IPS-18c (cell line): ENCODE data around the gene SGK1.
"Not testable (repeated sequence)": the region's sequence is repeated elsewhere in the genome, so short reads cannot be mapped to it uniquely, and the experiment has no call there.

Experiments
- H3K4me3 ChIP-seq: 2 replicates; pipeline ENCODE4 v1.7.0; 2013; ENCODE audit warnings: low read depth, mild to moderate bottlenecking, low read length, moderate library complexity; ENCODE audit not compliant: insufficient read depth
- H3K9me3 ChIP-seq: one replicate; pipeline ENCODE4 v1.6.1; 2013; ENCODE audit warnings: mild to moderate bottlenecking, low read length, moderate library complexity; ENCODE audit not compliant: control insufficient read depth, insufficient read depth

The SGK1 gene

DNA sequence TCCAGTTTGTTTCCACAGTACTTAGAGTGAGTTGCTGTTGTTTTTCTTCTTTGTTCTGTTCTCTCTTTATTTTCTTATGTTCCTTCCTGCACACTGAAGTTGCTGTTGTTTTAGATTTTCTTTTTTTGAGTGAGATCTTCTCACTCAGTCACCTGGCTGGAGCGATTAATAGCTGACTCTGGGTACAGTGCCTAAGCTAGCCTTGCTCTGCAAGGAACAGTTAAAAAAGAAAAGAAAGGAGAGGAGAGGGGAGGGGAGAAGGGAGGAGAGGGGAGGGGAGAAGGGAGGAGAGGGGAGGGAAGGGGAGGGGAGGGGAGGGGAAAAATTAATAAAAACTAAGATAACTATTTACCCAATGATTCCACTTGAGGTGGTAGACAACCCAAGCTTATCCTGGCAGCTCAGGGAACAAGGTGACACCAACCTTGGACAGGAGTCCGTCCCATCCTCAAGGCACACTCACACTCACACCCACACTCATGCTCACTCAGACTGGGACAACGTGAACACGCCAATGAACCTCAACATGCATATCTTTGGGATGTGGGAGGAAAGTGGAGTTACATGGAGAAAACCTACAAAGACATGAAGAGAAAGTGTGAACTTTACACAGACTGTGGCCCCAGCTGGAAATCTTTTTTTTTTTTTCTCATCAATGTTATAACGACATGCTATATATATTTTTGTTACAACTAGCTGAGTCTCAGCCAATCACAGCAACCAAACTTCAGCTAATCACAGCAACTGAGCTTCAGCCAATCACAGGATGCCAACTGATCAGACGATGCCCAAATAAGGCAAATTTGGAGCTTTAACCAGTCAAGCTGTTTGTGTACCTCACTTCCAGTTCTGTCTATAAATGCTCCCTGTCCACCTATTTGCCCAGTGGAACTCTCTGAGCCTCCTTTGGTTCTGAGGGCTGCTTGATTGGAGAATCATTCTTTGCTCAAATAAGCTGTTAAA, 124.1 kb downstream of the SGK1 start:
- Histone ChIP-seq H3K9me3 (no peaks in the 10 kb centered on the region), H3K4me3 (no peak overlapping the region)

DNA sequence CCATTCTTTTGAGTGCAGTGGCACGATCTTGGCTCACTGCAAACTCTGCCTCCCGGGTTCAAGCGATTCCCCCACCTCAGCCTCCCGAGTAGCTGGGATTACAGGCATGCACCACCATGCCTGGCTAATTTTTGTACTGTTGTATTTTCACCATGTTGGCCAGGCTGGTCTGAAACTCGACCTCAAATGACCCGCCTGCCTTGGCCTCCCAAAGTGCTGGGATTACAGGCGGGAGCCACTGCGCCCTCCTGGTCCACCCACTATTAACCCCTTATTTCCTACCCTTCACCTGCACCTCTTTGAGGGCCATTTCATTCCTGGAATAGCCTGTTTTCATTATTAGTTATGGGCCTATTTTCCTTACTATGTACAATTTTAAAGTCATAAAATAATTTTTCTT, 125.3 kb downstream of the SGK1 start:
- H3K4me3 ChIP-seq, H3K9me3 ChIP-seq: not testable (repeated sequence)

DNA sequence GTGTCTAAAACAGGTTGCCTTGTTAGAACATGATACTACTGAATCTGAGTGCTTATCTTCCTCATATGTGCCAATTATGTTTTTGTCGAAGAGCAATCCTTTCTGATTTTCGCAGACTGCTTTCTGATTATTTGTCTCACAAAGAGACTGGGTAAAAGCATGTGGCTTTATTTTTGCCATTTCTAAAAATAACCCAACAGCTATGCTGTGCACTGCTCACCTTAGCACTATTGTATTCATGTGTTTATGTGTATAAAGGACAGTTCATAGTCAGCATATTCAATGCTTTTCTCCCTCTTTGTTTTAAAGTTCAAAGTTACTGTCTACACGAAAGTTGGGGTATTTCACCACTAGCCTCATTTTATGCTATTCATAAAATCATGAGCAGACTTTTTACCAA, 127.0 kb downstream of the SGK1 start:
- Histone ChIP-seq H3K9me3 (no peaks in the 10 kb centered on the region), H3K4me3 (no peak overlapping the region)

DNA sequence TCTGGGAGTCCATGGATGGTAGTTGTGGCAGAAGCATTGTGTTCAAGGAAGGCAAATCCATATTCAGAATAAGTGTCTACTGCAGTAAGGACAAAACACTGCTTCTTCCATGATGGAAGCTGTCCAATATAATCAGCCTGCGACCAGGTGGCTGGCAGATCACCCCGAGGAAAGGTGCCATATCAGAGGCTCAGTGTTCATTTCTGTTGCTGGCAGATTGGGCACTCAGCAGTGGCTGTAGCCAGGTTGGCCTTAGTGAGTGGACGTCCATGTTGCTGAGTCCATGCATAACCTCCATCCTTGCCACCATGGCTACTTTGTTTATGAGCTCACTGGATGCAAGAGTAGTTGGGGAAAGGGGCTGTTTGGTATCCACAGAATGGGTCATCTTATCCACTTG, 130.2 kb downstream of the SGK1 start:
- no peak overlapping the region for H3K4me3 ChIP-seq
- no peaks in the 10 kb centered on the region for H3K9me3 ChIP-seq

DNA sequence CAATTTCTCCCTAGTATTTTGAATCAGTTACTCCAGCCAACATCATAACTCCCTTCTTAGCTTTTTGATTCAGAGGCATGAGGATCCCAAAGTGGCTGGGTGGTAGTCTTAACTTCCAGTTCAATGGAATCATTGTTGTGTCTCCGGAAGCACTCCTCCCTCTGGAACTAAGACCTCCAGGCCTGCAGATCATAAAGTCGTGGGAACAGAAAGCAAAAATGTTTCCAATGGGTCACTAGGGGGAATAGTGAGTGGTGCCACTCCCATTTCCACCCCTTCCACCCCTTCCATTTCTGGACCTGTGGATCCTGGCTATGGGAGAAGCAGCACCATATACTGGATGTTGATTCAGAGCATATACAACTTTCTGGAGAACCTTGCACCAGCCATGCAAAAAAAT, 130.8 kb downstream of the SGK1 start:
- Histone ChIP-seq H3K9me3 (no peaks in the 10 kb centered on the region), H3K4me3 (no peak overlapping the region)

DNA sequence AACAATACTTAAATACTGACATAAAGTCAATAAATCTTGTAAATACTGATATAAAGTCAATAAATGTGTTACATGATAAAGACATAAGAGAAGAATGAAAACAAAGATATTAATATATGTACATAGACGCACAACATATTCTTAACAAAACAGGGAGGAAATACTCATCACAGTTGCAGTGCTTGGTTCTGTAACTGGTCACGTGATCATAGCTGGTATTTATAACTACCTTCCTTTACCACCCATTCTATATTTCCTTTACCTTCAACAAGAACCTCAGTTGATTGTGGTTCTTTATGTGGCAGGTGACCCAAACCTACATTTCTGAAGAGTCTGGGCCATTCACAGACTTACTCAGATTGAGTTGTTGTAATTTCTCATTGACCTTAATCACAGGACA, 131.6 kb downstream of the SGK1 start:
- H3K4me3 ChIP-seq: no peak overlapping the region
- H3K9me3 ChIP-seq: no peaks in the 10 kb centered on the region

DNA sequence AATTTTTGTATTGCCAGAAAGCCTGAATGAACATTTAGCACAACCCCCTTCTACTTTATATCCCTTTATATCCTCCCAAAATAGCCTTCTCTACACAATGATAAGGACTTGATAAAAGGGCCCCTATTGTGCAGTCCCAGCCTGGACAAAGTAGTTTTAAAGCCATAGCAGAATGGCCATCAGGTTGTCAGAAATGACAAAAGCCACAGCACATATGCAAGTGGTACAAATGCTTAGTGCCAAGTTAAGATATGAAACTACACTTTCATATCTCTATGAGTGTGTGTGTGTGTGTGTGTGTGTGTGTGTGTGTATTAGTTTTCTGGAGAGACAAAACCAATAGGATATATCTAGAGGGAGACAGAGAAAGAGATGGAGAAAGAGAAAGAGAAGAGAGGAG, 132.6 kb downstream of the SGK1 start:
- no peaks in the 10 kb centered on the region for H3K9me3 ChIP-seq
- H3K4me3 ChIP-seq: no peak overlapping the region

DNA sequence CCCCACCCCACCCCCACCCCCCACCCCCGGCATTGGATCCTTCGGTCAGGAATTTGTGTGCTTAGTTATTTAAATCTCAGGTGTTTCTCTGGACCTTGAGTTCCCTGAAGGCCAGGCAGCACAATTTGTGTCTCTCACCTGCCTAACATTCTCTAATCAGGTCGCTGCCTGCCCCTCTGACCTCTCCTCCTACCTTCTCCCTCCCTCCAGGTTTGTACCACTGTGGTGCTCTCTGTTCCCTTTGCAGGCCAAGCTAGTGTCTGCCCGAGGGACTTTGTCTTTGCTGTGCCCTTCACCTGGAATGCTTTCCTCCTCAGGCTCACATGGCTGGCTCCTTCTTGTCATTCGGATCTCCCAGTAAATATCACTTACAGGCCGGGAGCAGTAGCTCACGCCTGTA, 134.1 kb downstream of the SGK1 start:
- Histone ChIP-seq H3K4me3 (no peak overlapping the region), H3K9me3 (no peaks in the 10 kb centered on the region)

DNA sequence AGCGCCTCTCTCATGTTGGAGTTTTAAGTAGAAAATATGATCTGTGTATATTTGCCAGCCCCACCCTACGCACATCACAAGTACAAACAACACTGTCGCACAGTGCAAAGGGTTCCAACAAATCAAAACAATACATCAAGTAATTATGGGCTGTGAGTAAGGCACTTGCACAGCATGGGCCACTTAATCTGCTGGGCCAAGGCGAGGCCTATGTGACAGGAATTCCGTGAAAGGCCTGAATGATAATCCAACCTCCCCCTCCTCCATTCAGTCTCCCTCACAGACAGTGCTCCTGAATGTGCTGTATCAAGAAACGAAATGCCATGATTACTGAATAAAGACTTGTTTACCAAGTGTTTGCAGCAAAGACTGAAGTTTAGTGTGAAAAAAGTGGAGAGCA, 135.4 kb downstream of the SGK1 start:
- no peak overlapping the region for H3K4me3 ChIP-seq
- no peaks in the 10 kb centered on the region for H3K9me3 ChIP-seq

DNA sequence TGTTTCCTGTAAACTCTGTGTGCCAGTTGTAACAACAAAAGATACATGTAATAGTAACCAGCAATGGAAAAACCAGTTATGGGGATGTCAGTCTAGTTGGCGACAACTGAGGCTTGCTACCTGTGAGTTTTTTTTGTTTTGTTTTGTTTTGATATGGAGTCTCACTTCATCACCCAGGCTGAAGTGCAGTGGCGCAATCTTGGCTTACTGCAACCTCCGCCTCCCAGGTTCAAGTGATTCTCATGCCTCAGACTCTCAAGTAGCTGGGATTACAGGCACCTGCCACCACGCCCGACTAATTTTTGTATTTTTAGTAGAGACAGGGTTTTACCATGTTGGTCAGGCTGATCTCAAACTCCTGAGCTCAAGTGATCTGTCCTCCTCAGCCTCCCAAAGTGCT, 136.2 kb downstream of the SGK1 start:
- not testable (repeated sequence) for H3K9me3 ChIP-seq, H3K4me3 ChIP-seq

DNA sequence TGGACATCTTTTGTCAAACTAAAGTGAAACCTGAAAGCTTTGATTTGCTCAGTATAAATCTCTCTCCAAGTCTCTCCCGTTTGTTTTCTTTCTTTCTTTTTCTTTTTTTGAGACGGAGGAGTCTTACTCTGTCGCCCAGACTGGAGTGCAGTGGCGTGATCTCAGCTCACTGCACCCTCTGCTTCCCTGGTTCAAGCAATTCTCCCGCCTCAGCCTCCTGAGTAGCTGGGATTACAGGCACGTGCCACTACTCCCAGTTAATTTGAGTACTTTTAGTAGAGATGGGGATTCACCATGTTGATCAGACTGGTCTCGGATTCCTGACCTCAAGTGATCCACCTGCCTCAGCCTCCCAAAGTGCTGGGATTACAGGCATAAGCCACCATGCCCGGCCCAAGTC, 136.7 kb downstream of the SGK1 start:
- H3K4me3 ChIP-seq, H3K9me3 ChIP-seq: not testable (repeated sequence)

DNA sequence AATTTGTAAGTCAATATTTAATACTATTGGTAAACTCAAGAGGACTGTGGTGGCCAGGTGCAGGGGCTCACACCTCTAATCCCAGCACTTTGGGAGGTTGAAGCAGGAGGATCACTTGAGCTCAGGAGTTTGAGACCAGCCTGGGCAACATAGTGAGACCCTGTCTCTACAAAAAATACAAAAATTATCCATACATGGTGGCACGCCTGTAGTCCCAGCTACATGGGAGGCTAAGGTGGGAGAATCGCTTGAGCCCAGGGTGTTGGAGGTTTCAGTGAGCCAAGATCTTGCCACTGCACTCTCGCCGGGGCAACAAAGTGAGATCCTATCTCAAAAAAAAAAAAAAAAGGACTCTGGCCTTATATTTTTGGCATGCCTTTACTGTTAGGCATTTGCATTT, 137.4 kb downstream of the SGK1 start:
- not testable (repeated sequence) for H3K9me3 ChIP-seq, H3K4me3 ChIP-seq

DNA sequence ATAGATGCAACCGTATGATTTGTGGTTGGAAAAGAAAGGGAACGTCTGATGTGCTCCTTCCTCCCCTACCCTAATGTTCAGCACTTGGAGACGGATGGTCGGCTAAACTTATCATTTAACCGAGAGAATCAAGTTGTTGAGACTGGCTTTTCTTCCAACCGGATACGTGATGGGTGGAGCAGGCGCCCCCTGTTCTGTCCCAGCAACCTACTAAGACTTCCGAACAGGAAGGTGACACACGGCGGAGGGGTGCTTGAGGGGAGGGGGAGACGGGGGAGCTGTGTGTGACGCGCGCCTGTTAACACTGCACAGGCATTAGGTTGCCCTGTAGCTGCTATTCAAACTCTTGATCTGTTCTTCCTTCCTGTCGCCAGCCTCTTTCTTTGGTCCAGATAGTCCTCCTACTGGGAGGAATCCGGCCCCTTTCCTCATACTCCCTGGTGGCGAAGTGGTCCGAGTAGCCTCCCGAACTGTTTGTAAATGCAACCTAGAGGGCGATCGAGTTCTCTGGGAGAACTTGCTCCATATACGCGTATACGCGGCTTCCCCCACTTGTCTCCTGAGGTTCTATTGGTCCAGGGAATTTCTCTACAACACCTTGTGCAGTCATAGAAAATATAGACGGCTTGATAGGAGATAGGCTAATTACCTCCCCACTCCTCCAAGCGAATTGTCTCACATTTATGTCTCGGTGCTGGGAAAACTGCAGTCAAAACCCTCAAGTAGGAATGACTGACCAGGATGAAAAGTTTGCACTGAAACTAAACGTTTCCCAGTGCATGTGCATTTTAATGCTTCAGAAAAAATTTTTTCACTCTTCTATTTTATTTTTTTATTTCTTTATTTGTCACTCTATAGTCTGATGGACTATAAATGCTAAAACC, 139.5 kb downstream of the SGK1 start:
- H3K9me3 ChIP-seq: no peaks in the 10 kb centered on the region

DNA sequence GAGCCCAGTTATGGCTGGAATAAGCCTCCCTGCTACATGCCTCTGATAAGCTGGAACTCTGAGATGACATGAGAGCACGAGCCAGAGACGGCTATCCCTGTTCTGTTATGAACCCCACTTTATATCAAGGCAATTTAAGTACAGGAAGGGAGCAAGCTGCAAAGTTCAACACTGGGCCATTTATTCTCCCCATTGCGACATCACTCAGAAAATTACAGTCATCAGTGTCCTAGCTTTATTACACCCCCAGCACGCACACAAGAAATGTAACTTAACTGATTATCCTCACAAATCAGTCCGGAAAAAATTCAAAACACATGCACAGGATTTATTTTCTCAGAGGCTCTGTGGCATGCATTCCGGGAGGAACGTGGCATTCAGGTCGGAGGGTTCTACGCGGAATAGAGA, 140.2 kb downstream of the SGK1 start:
- Histone ChIP-seq H3K4me3 (no peak overlapping the region; the same call in 1 of the 2 replicates), H3K9me3 (no peaks in the 10 kb centered on the region)

More for the DNA sequence above, 139.5 kb downstream of the SGK1 start:
- H3K4me3 ChIP-seq: peak overlapping the region; percentile 38; the same call in 1 of the 2 replicates

DNA sequence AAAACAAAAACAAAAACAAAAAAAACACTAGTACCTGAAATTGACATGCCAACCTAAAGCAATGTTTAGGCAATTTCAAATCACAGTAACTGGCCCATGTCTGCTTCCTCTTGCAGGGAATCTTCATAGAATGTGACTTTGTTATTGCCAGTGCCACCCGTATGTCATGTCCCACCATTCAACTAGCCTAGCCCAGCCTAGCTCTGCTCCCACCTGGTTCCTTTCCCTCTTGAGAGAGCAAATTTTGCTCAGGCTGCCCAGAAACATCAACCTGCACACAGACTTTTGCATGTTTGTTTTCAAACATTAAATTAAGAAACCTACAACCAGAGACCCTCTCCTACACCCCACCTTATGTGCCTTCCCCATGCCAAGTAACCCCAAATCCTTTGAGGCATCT, 140.7 kb downstream of the SGK1 start:
- no peak overlapping the region for H3K4me3 ChIP-seq
- H3K9me3 ChIP-seq: no peaks in the 10 kb centered on the region

DNA sequence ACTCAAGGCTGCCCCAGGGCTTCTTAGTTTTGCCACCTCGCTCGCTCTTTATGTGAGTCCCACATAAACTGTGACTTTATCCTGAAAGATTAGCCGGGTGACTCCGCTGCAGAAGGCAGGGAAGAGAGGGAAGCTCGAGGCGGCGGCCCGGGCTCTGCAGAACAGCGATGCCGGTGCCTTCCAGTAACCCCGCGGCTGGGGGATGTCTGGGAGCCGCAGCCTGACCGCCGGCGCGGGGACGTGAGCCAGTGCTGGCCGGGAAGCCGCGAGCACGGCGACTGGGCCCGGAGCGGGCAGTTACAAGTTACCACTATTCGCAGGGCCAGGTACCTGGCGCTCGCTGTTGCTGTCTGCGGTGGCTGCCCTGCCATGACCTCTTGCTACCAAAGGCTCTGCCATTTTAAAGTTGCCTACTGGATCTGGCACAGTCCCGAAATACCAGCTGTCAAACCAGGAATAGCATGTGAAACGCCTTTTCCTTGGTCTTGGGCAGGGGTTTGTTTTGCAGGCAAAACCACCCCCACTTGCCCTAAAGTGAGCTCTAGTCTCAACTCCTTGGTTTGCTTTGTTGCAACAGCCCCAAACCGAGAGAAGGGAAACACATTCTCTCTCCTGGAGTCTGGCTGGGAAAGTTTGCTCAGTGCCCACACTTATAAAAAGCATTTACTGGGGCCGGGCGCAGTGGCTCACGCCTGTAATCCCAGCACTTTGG, 141.5 kb downstream of the SGK1 start:
- Histone ChIP-seq H3K4me3 (peak overlapping the region; percentile 67), H3K9me3 (no peaks in the 10 kb centered on the region)

DNA sequence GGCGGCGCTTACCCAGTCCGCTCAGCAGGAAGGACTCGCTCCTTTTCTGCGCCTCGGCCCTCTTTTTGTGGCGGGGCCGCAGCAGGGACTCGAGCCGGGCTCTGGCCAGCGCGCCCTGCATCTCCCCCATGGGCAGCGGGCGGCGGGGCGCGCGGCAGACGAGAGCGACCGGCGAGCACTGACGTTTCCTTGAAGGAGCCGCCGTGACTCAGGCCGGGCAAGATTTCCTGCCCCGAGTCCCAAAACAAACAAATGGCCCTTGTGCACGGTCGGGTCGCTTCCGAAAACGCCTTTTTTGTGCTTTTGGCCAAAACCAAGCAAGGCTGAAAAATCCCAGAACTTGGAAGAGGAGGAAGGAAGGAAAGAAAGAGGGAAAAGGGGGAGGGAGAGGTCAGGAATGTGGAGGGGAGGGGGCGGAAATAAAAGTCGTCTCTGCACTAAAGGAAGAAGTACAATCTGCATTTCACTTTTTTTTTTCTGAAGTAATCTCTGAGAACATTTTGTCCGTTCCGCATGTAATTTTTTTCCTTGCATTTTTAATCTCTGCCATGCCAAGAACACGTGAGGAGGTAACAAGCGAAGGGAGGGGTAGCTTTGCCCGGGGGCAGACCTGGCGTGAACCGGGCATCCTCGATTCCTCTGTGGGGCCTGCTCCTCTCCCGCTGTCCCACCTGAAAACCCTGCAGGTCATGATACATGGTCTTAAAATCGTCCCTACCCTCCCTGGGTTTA, 142.2 kb downstream of the SGK1 start:
- no peaks in the 10 kb centered on the region for H3K9me3 ChIP-seq
- peak overlapping the region; percentile 67 for H3K4me3 ChIP-seq
